CD14-positive monocyte (primary cell): Measurements from ENCODE around the gene DYNC2LI1. TPM values are rescaled to one million over a fixed set of nuclear protein-coding genes. Genes with fewer than 3 reads are reported as not detected.

Experiments used
- DNase-seq, 3 donors: peaks; one replicate each; pipeline ENCODE4 v3.0.0-alpha.2; 2011 to 2022
- H2AFZ ChIP-seq: 2 replicates; pipeline ENCODE4 v1.6.0; 2012; ENCODE audit warnings: mild to moderate bottlenecking, low read depth, low read length, inconsistent platforms; ENCODE audit not compliant: insufficient read depth, poor library complexity, severe bottlenecking
- H3K27ac ChIP-seq, 2 donors: 1 replicate in 1 of 2; 2 replicates in 1 of 2; pipeline ENCODE4 v1.5.1; 2012 to 2013; ENCODE audit warnings: low read length in 2 of 2, control low read depth in 1 of 2, inconsistent platforms in 1 of 2, low read depth in 1 of 2, mild to moderate bottlenecking in 1 of 2
- H3K27me3 ChIP-seq, 2 donors: one replicate each; pipeline versions ENCODE4 v1.6.0 to v1.6.1; 2011 to 2013; ENCODE audit warnings: low read length in 2 of 2; ENCODE audit not compliant: control insufficient read depth in 2 of 2, insufficient read depth in 2 of 2
- H3K36me3 ChIP-seq, 2 donors: replicated peaks in 1 of 2; 1 replicate in 1 of 2; 2 replicates in 1 of 2; pipeline versions ENCODE4 v1.5.1 to v1.6.1; 2012 to 2013; ENCODE audit warnings: low read length in 2 of 2, control low read depth in 1 of 2, inconsistent platforms in 1 of 2, mild to moderate bottlenecking in 1 of 2; ENCODE audit not compliant: insufficient read depth in 2 of 2, control insufficient read depth in 1 of 2
- H3K4me1 ChIP-seq, 2 donors: 1 replicate in 1 of 2; 2 replicates in 1 of 2; pipeline versions ENCODE4 v1.5.1 to v1.6.1; 2012 to 2013; ENCODE audit warnings: low read length in 2 of 2, control low read depth in 1 of 2, inconsistent platforms in 1 of 2, mild to moderate bottlenecking in 1 of 2, moderate library complexity in 1 of 2; ENCODE audit not compliant: insufficient read depth in 2 of 2, control insufficient read depth in 1 of 2
- H3K4me2 ChIP-seq: replicated peaks from 2 replicates; pipeline ENCODE3; 2012; ENCODE audit warnings: low read length, moderate library complexity, mild to moderate bottlenecking; ENCODE audit not compliant: poor library complexity, severe bottlenecking; ENCODE audit errors: extremely low read depth
- H3K4me3 ChIP-seq, 3 experiments: fragments of 200-600 bp in 1 of 3; sonication (generic) in 1 of 3; replicated peaks in 1 of 3; 1 replicate in 2 of 3; 2 replicates in 1 of 3; pipeline ENCODE4 v1.5.1; 2011 to 2013; ENCODE audit warnings: low read length in 3 of 3, mild to moderate bottlenecking in 3 of 3, control low read depth in 2 of 3, low read depth in 2 of 3, inconsistent platforms in 1 of 3, moderate library complexity in 1 of 3
- H3K79me2 ChIP-seq: 2 replicates; pipeline ENCODE4 v1.6.0; 2012; ENCODE audit warnings: mild to moderate bottlenecking, control low read depth, inconsistent platforms, low read length, moderate library complexity; ENCODE audit not compliant: insufficient read depth
- H3K9ac ChIP-seq: 2 replicates; pipeline ENCODE4 v1.6.0; 2017; ENCODE audit warnings: low read length, mild to moderate bottlenecking; ENCODE audit not compliant: insufficient read depth, poor library complexity, severe bottlenecking
- H3K9me3 ChIP-seq, 2 donors: replicated peaks in 1 of 2; 1 replicate in 1 of 2; 2 replicates in 1 of 2; pipeline versions ENCODE4 v1.5.1 to v1.6.1; 2012 to 2013; ENCODE audit warnings: low read length in 2 of 2, control low read depth in 1 of 2; ENCODE audit not compliant: control insufficient read depth in 1 of 2, insufficient read depth in 1 of 2
- H4K20me1 ChIP-seq: 2 replicates; pipeline ENCODE4 v1.6.0; 2012; ENCODE audit warnings: mild to moderate bottlenecking, low read length, control low read depth, moderate library complexity; ENCODE audit not compliant: insufficient read depth
- H3K27ac Mint-ChIP-seq, 7 donors: one replicate each; pipeline ENCODE4 v1.8.0; 2020; ENCODE audit warnings: mild to moderate bottlenecking in 7 of 7, mixed read lengths in 7 of 7, moderate library complexity in 6 of 7, inconsistent platforms in 2 of 7
- H3K27me3 Mint-ChIP-seq, 3 donors: one replicate each; pipeline ENCODE4 v1.8.0; 2021 to 2022; ENCODE audit warnings: low read depth in 3 of 3, mild to moderate bottlenecking in 3 of 3, mixed read lengths in 3 of 3, moderate library complexity in 3 of 3, inconsistent platforms in 1 of 3
- H3K36me3 Mint-ChIP-seq, 2 donors: one replicate each; pipeline ENCODE4 v1.8.0; 2020; ENCODE audit warnings: mixed read lengths in 2 of 2, inconsistent platforms in 1 of 2, mild to moderate bottlenecking in 1 of 2
- H3K4me1 Mint-ChIP-seq: one replicate; pipeline ENCODE4 v1.8.0; 2020; ENCODE audit warnings: mild to moderate bottlenecking, mixed read lengths
- H3K4me3 Mint-ChIP-seq, 2 donors: one replicate each; pipeline ENCODE4 v1.8.0; 2020; ENCODE audit warnings: mild to moderate bottlenecking in 2 of 2, mixed read lengths in 2 of 2, moderate library complexity in 1 of 2
- H3K9me3 Mint-ChIP-seq, 7 donors: one replicate each; pipeline ENCODE4 v1.8.0; 2020 to 2022; ENCODE audit warnings: mixed read lengths in 7 of 7, mild to moderate bottlenecking in 6 of 7, moderate library complexity in 6 of 7, inconsistent platforms in 2 of 7
- CTCF ChIP-seq: fragments of 200-600 bp; IDR thresholded peaks from one replicate; pipeline ENCODE4 v1.8.0; 2022; ENCODE audit warnings: antibody characterized with exemption, mild to moderate bottlenecking
- WGBS: methylation state at CpG from one replicate; pipeline ENCODE4 v1.1.5; 2013; ENCODE audit warnings: missing lambda C conversion rate; ENCODE audit not compliant: insufficient coverage; 5-methylcytosine and 5-hydroxymethylcytosine counted together
- intact Hi-C, 2 donors: fragments of 100-400 bp; cut with micrococcal nuclease; formaldehyde crosslinking; loops; one replicate each; pipeline versions ENCODE4 v1.15.0 to v1.15.1; 2023
- polyA plus RNA-seq, 3 donors: library from polyadenylated mRNA; depleted of rRNA in 1 of 3; unstranded in 2 of 3; stranded (reverse) in 1 of 3; fragments of 300-500 nt in 2 of 3; fragments of >200 nt in 1 of 3; fragmentation: Illumina TruSeq in 2 of 3; gene quantifications; 1 replicate in 2 of 3; 2 replicates in 1 of 3; pipeline ENCODE4 v1.2.3, GENCODE V29; 2012 to 2021

Gene DYNC2LI1
- polyA plus RNA-seq, 3 donors: 2.5 to 4.4 (median 3.5) TPM

GRCh38 chr2:43727634-43728014 lies 46.2 kb upstream of the DYNC2LI1 start:
- Histone ChIP-seq H3K27me3 (peaks cover 0 to 2% of the 10 kb centered on the region in 2 donors), H3K4me2 (no peak overlapping the region), H3K27ac (no peak overlapping the region), H3K4me3 (no peak overlapping the region), H3K9me3 (no peaks in the 10 kb centered on the region), H3K4me1 (no peaks in the 10 kb centered on the region), H4K20me1 (no peaks in the 10 kb centered on the region), H3K9ac (no peak overlapping the region), H2AFZ (no peak overlapping the region), H3K79me2 (no peaks in the 10 kb centered on the region), H3K36me3 (no peaks in the 10 kb centered on the region)
- Mint-ChIP-seq H3K9me3 (peaks cover 0 to 1% (median 0%) of the 10 kb centered on the region in 7 donors), H3K4me3 (no peak overlapping the region), H3K27me3 (peaks cover 0 to 20% (median 3%) of the 10 kb centered on the region in 3 donors), H3K4me1 (no peaks in the 10 kb centered on the region), H3K36me3 (no peaks in the 10 kb centered on the region), H3K27ac (no peak overlapping the region)
- no CpG with 5 or more reads among the region's 2 CpGs for WGBS
- TF ChIP-seq CTCF: no peak
- intact Hi-C loops: no loop called here
- DNase-seq: no peak

- Mint-ChIP-seq H3K4me3 (no peak overlapping the region), H3K36me3 (no peaks in the 10 kb centered on the region), H3K9me3 (peaks cover 0 to 3% (median 0%) of the 10 kb centered on the region in 7 donors), H3K27me3 (peaks cover 0 to 17% (median 5%) of the 10 kb centered on the region in 3 donors), H3K27ac (no peak overlapping the region), H3K4me1 (no peaks in the 10 kb centered on the region)
- no peak for TF ChIP-seq CTCF
- H3K27ac ChIP-seq: no peak overlapping the region
- H4K20me1 ChIP-seq: no peaks in the 10 kb centered on the region
- no peak overlapping the region for H3K4me3 ChIP-seq
- no peaks in the 10 kb centered on the region for H3K4me1 ChIP-seq
- H2AFZ ChIP-seq: no peak overlapping the region
- no peak for DNase-seq
- intact Hi-C loops: no loop called here
- 100% methylated on average over 1 of the region's 5 CpGs for WGBS
- no peaks in the 10 kb centered on the region for H3K27me3 ChIP-seq
- no peaks in the 10 kb centered on the region for H3K79me2 ChIP-seq
- H3K9ac ChIP-seq: no peak overlapping the region
- no peaks in the 10 kb centered on the region for H3K36me3 ChIP-seq
- H3K9me3 ChIP-seq: no peaks in the 10 kb centered on the region
- H3K4me2 ChIP-seq: no peak overlapping the region
These were observed 44.2 kb upstream of the DYNC2LI1 start for GRCh38 chr2:43729491-43730174.
